Cerebellar cortex (tissue), 1 donor: ENCODE measurements around the gene TGFBR3L.
"Not testable (repeated sequence)": the region's sequence is repeated elsewhere in the genome, so short reads cannot be mapped to it uniquely, and the experiment has no call there.

Source experiments
- DNase-seq: peaks from one replicate; pipeline ENCODE4 v3.0.0-alpha.2; 2015; ENCODE audit warnings: low spot score

TGFBR3L gene

GRCh38 chr19:7879836-7880235, 34.8 kb upstream of the TGFBR3L start:
- no peak for DNase-seq

- no peak for DNase-seq
Observed at GRCh38 chr19:7881910-7882309, 32.7 kb upstream of the TGFBR3L start.

GRCh38 chr19:7883105-7883504, 31.5 kb upstream of the TGFBR3L start:
- DNase-seq, result no peak

GRCh38 chr19:7883796-7884570, 30.6 kb upstream of the TGFBR3L start:
- no peak for DNase-seq

- no peak for DNase-seq
Observed at GRCh38 chr19:7885818-7886217, 28.8 kb upstream of the TGFBR3L start.

- DNase-seq, result no peak
Observed at GRCh38 chr19:7887408-7888144, 27.1 kb upstream of the TGFBR3L start.

GRCh38 chr19:7888145-7888825, 26.3 kb upstream of the TGFBR3L start, which contains the start of gene LRRC8E:
Gene LRRC8E (plus strand): TSS chr19:7888510. CDS start chr19:7895604, 7,094 bp downstream.
- DNase-seq, result no peak

GRCh38 chr19:7888826-7889217, 25.8 kb upstream of the TGFBR3L start:
- DNase-seq, result no peak

GRCh38 chr19:7893362-7894101, 21.1 kb upstream of the TGFBR3L start:
- DNase-seq, result not testable (repeated sequence)

- no peak for DNase-seq
Observed at GRCh38 chr19:7894612-7895309, 19.9 kb upstream of the TGFBR3L start.

GRCh38 chr19:7895565-7895964, 19.1 kb upstream of the TGFBR3L start:
- DNase-seq, result no peak

- no peak for DNase-seq
Observed at GRCh38 chr19:7897292-7897691, 17.3 kb upstream of the TGFBR3L start.

- DNase-seq, result no peak
Observed at GRCh38 chr19:7898967-7899366, 15.7 kb upstream of the TGFBR3L start.

- no peak for DNase-seq
Observed at GRCh38 chr19:7899751-7900378, 14.8 kb upstream of the TGFBR3L start.

GRCh38 chr19:7900401-7900870, 14.2 kb upstream of the TGFBR3L start:
- no peak for DNase-seq

GRCh38 chr19:7900931-7901330, 13.7 kb upstream of the TGFBR3L start:
- no peak for DNase-seq

GRCh38 chr19:7901337-7901736, 13.3 kb upstream of the TGFBR3L start:
- DNase-seq, result no peak

GRCh38 chr19:7902796-7903243, 11.8 kb upstream of the TGFBR3L start:
- no peak for DNase-seq

GRCh38 chr19:7903244-7904073, 11.2 kb upstream of the TGFBR3L start, which contains the start of gene MAP2K7:
Gene MAP2K7 (plus strand): TSS chr19:7903877. CDS start chr19:7903945, 68 bp downstream.
- peak; percentile 99 for DNase-seq
